OCI-LY1 (cell line): ENCODE data around the gene SIVA1.

Experiments used
- H2AFZ ChIP-seq: fragments of 200-600 bp; sonication (generic), shearing (Covaris generic); 2 replicates; pipeline ENCODE4 v1.6.0; 2014; ENCODE audit warnings: antibody characterized with exemption, mild to moderate bottlenecking, low read length
- H3F3A ChIP-seq: fragments of 200-600 bp; sonication (generic), shearing (Covaris generic); 2 replicates; pipeline ENCODE4 v1.6.0; 2014; ENCODE audit warnings: mild to moderate bottlenecking, antibody characterized with exemption, low read length, moderate library complexity; ENCODE audit not compliant: insufficient read depth
- H3K27ac ChIP-seq: fragments of 200-600 bp; sonication (generic); 2 replicates; pipeline ENCODE4 v1.5.1; 2014; ENCODE audit warnings: low read length, mixed run types, mild to moderate bottlenecking, low read depth; ENCODE audit not compliant: poor library complexity, severe bottlenecking
- H3K27me3 ChIP-seq: fragments of 200-600 bp; sonication (generic); 2 replicates; pipeline ENCODE4 v1.6.0; 2014; ENCODE audit warnings: antibody characterized with exemption, mild to moderate bottlenecking, low read length, moderate library complexity; ENCODE audit not compliant: insufficient read depth
- H3K36me3 ChIP-seq: fragments of 200-600 bp; sonication (generic); 2 replicates; pipeline ENCODE4 v1.6.1; 2014; ENCODE audit warnings: mild to moderate bottlenecking, antibody characterized with exemption, low read length, moderate library complexity, mixed read lengths; ENCODE audit not compliant: insufficient read depth
- H3K4me1 ChIP-seq: fragments of 200-600 bp; sonication (generic); 2 replicates; pipeline ENCODE4 v1.5.1; 2014; ENCODE audit warnings: mild to moderate bottlenecking, low read length, moderate library complexity; ENCODE audit not compliant: insufficient read depth, severe bottlenecking
- H3K4me2 ChIP-seq: fragments of 200-600 bp; sonication (generic), shearing (Covaris generic); 2 replicates; pipeline ENCODE4 v1.6.1; 2014; ENCODE audit warnings: low read length
- H3K4me3 ChIP-seq: fragments of 200-600 bp; sonication (generic); 2 replicates; pipeline ENCODE4 v1.5.1; 2014; ENCODE audit warnings: low read length, low read depth, mild to moderate bottlenecking, mixed read lengths; ENCODE audit not compliant: poor library complexity, severe bottlenecking
- H3K79me2 ChIP-seq: fragments of 200-600 bp; shearing (Covaris generic); 2 replicates; pipeline ENCODE4 v1.6.1; 2016; ENCODE audit warnings: mixed run types, low read length, mixed read lengths; ENCODE audit not compliant: insufficient read depth
- H3K9ac ChIP-seq: fragments of 200-600 bp; sonication (generic), shearing (Covaris generic); 2 replicates; pipeline ENCODE4 v1.6.1; 2014; ENCODE audit warnings: mild to moderate bottlenecking, low read length, mixed read lengths
- H3K9me2 ChIP-seq: fragments of 200-600 bp; sonication (generic), shearing (Covaris generic); 2 replicates; pipeline ENCODE4 v1.6.1; 2014; ENCODE audit warnings: low read depth, mild to moderate bottlenecking, low read length, mixed read lengths
- H3K9me3 ChIP-seq: fragments of 200-600 bp; shearing (Covaris generic); 2 replicates; pipeline ENCODE4 v1.6.1; 2014; ENCODE audit warnings: low read length, mixed read lengths
- H4K20me1 ChIP-seq: fragments of 200-600 bp; sonication (generic), shearing (Covaris generic); 2 replicates; pipeline ENCODE4 v1.6.0; 2016; ENCODE audit warnings: mild to moderate bottlenecking, low read length; ENCODE audit not compliant: insufficient read depth
- EZH2 ChIP-seq: fragments of 200-600 bp; sonication (generic), shearing (Covaris generic); IDR thresholded peaks from 2 replicates; pipeline ENCODE4 v1.8.0; 2017; ENCODE audit warnings: borderline replicate concordance, mixed run types, mild to moderate bottlenecking, antibody characterized with exemption, low read length, moderate library complexity, mixed read lengths
- TF ChIP-seq, protein P1 (sequence below): fragments of 200-600 bp; sonication (generic), shearing (Covaris generic); IDR thresholded peaks from 2 replicates; pipeline ENCODE4 v1.5.1; 2017; ENCODE audit warnings: mild to moderate bottlenecking, antibody characterized with exemption, low read length, moderate library complexity, mixed read lengths

Gene SIVA1

DNA sequence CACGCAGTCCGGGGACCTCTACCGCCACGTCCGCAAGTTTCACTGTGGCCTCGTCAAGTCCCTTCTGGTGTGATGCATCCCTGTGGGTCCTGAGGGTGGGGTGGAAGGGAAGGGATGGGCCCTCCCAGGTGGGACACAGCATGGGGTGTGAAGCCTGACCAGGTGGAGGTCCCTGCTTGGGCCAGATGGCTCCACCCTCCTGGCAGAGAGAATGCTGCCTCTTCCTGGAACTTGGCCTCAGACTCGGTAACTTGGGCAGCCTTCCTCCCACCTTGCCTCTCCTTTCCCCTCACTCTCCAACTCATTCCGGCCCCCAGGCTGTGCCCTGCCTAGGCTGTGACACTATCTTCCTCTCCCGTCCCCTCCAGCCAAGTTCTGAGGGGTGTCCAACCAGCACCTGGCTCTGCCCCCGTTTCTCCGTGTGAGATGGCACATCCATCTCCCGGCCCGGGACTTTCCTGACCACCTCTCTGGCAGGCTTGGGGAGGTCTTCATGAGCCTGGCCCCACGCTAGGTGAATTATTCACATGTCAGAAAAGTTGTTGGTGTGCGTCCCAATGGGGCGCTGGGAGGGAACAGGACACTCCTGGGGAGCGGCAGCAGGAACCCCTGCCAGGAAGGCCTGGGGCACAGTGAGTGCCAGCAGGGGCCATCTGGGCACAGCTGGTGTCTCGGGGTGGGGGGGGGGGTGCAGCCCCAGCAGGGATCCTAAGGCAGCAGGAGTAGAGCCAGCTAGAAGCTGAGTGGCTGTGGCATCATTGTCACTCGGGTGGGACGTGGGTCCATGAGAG is 49.6 kb downstream of the SIVA1 start:
- peak overlapping the region; percentile 75 for H3K4me2 ChIP-seq
- H3K4me1 ChIP-seq: peaks cover 40% of the 10 kb centered on the region
- no peaks in the 10 kb centered on the region for H3K9me2 ChIP-seq
- H3K36me3 ChIP-seq: no peaks in the 10 kb centered on the region
- no peak for TF ChIP-seq EZH2
- TF ChIP-seq, protein P1, sequence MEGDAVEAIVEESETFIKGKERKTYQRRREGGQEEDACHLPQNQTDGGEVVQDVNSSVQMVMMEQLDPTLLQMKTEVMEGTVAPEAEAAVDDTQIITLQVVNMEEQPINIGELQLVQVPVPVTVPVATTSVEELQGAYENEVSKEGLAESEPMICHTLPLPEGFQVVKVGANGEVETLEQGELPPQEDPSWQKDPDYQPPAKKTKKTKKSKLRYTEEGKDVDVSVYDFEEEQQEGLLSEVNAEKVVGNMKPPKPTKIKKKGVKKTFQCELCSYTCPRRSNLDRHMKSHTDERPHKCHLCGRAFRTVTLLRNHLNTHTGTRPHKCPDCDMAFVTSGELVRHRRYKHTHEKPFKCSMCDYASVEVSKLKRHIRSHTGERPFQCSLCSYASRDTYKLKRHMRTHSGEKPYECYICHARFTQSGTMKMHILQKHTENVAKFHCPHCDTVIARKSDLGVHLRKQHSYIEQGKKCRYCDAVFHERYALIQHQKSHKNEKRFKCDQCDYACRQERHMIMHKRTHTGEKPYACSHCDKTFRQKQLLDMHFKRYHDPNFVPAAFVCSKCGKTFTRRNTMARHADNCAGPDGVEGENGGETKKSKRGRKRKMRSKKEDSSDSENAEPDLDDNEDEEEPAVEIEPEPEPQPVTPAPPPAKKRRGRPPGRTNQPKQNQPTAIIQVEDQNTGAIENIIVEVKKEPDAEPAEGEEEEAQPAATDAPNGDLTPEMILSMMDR: no peak
- H4K20me1 ChIP-seq: no peaks in the 10 kb centered on the region
- no peaks in the 10 kb centered on the region for H3K9me3 ChIP-seq
- peaks cover 9% of the 10 kb centered on the region for H3F3A ChIP-seq
- peak overlapping the region; percentile 6 for H3K4me3 ChIP-seq
- H3K9ac ChIP-seq: no peak overlapping the region; the same call in 1 of the 2 replicates
- H3K27me3 ChIP-seq: peaks cover 14% of the 10 kb centered on the region
- H3K27ac ChIP-seq: no peak overlapping the region
- no peak overlapping the region for H2AFZ ChIP-seq
- H3K79me2 ChIP-seq: no peaks in the 10 kb centered on the region

DNA sequence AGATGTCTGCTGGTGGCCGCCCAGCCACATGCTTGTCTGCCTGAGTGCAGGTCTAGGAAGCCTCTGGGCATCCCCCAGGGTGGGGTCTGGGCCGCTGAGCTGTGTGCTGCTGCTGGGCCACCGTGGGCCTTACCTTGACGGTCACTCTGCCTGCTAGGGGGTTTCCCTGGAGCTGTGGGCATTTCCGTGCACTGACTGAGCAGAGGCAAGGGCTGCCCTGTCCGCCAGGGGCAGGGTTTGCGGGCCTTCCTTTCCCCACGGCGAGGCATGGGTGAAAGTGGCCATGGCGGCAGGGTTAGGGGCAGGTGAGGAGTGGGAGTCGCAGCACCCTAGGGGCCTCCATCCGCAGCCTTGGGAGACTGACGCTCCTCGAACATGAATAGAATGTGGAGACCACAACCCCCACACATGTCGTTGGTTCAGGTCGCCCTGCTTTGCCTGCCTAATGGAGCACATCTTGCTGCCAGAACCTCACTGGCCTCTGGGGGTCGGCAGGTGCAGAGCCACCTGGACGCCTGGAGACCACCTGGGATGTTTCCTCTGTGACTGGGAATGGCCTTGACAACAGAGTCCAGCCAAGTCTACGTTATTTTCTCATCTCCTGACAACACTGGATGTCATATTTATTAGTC is 50.4 kb downstream of the SIVA1 start:
- H3K9me3 ChIP-seq: no peaks in the 10 kb centered on the region
- no peak overlapping the region for H3K9ac ChIP-seq
- H3F3A ChIP-seq: peaks cover 9% of the 10 kb centered on the region
- H3K9me2 ChIP-seq: no peaks in the 10 kb centered on the region
- H4K20me1 ChIP-seq: no peaks in the 10 kb centered on the region
- H3K4me1 ChIP-seq: peaks cover 40% of the 10 kb centered on the region
- H3K27me3 ChIP-seq: peaks cover 14% of the 10 kb centered on the region
- no peak overlapping the region for H3K27ac ChIP-seq
- no peaks in the 10 kb centered on the region for H3K36me3 ChIP-seq
- TF ChIP-seq, protein P1: peak; percentile 22; the same call in 1 of the 2 replicates
- TF ChIP-seq EZH2: no peak
- H3K79me2 ChIP-seq: no peaks in the 10 kb centered on the region
- no peak overlapping the region for H3K4me3 ChIP-seq
- no peak overlapping the region for H2AFZ ChIP-seq
- 0 out of 2 replicates have a peak overlapping the region, but pooled peaks have one; percentile 4 for H3K4me2 ChIP-seq

DNA sequence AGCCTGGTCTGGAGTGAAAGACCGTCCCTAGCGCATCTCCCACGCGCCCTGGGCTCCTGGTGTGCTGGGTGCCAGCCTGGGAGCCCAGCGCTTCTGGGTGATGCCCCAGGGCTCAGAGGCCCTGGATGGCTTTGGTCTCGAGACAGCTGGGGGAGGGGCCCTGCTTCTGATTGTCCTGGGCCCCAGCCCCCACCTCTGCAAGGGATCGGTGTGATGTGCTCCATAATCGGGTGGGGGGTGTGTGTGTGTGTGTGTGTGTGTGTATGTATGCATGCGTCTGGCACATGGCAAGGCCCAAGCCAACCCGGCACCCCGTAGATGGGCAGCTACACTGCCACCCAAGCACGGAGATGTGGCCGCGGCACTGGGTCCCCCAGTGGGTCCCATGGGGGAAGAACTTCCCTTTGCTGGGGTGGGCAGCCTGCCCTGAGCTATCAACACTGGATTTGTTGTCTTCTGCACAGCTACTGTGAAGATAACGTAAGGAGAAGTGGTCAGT is 51.0 kb downstream of the SIVA1 start:
- Histone ChIP-seq H4K20me1 (no peaks in the 10 kb centered on the region), H3K4me3 (no peak overlapping the region)

More for the DNA sequence above, 51.0 kb downstream of the SIVA1 start:
- H3K4me2 ChIP-seq: 0 out of 2 replicates have a peak overlapping the region, but pooled peaks have one; percentile 4
- no peaks in the 10 kb centered on the region for H3K9me3 ChIP-seq
- no peaks in the 10 kb centered on the region for H3K79me2 ChIP-seq
- H3K9me2 ChIP-seq: no peaks in the 10 kb centered on the region
- peaks cover 40% of the 10 kb centered on the region for H3K4me1 ChIP-seq
- no peak for TF ChIP-seq EZH2
- TF ChIP-seq, protein P1: no peak
- H3K27me3 ChIP-seq: peaks cover 14% of the 10 kb centered on the region
- peaks cover 9% of the 10 kb centered on the region for H3F3A ChIP-seq
- H2AFZ ChIP-seq: no peak overlapping the region
- H3K36me3 ChIP-seq: no peaks in the 10 kb centered on the region
- no peak overlapping the region for H3K27ac ChIP-seq
- H3K9ac ChIP-seq: no peak overlapping the region
